Measurements from ENCODE around the gene NEK11.

- TF ChIP-seq GATA2 (IDR thresholded peaks at IDR 0.05; ENCODE audit: low read depth, low read length) (no peak; the same call in 1 of the 2 replicates), GATA3 (IDR thresholded peaks at IDR 0.05; ENCODE audit: low read depth, low read length) (peak; percentile 9; the same call in 1 of the 2 replicates)
Measured at GRCh38 chr3:131233900-131234668, 207.4 kb downstream of the NEK11 start.
